ENCODE results near the gene SMIM22.

GRCh38 chr16:4801962-4802658 lies 6.9 kb downstream of the SMIM22 start, which contains the start of gene ROGDI:
- TF ChIP-seq GATA3 (IDR thresholded peaks at IDR 0.05; ENCODE audit: low read depth, low read length) (no peak), GATA2 (IDR thresholded peaks at IDR 0.05; ENCODE audit: low read depth, low read length) (no peak)

Measured in SH-SY5Y (cell line).